HCT116 (cell line): ENCODE data around the gene ENTREP1. TPM values are rescaled to one million over a fixed set of nuclear protein-coding genes. Genes with fewer than 3 reads are reported as not detected.

Experiments used
- ATAC-seq: fragments of 200-7000 bp; cut with Tn5 transposase; 2 replicates; pipeline ENCODE4 v1.9.1; 2020; ENCODE audit warnings: mild to moderate bottlenecking, moderate library complexity
- BruUV-seq: library from RNA; stranded (reverse); fragments of 400-500 nt; replicated peaks from 2 replicates; lab custom pipeline; 2021; lab: Mats Ljungman, UMichigan
- CTCF ChIA-PET: fragments of 300-600 bp; sonication (Branson Sonifier 250); formaldehyde crosslinking; loops from one replicate; lab custom pipeline; 2021; ENCODE audit warnings: antibody characterized with exemption; lab: Charles Lee
- POLR2A ChIA-PET: fragments of 300-600, 350-600 bp; sonication (Branson Sonifier 250); formaldehyde crosslinking; loops from one replicate; lab custom pipeline; 2021; ENCODE audit warnings: antibody characterized with exemption; lab: Charles Lee
- RAD21 ChIA-PET, 2 experiments: fragments of 300-600 bp; sonication (Branson Sonifier 250); formaldehyde crosslinking; loops; one replicate each; lab custom pipeline; 2023; ENCODE audit warnings: low total read pairs in 2 of 2; ENCODE audit not compliant: uncharacterized antibody in 2 of 2, unreplicated experiment in 2 of 2, low non-redundant PET in 1 of 2; lab: Charles Lee
- DNase-seq: peaks from one replicate; pipeline ENCODE4 v3.0.0-alpha.2; 2010; ENCODE audit warnings: low read depth, low spot score
- H2AFZ ChIP-seq: fragments of 200-600 bp; shearing (Covaris generic), sonication (generic); 2 replicates; pipeline ENCODE4 v1.6.1; 2017; ENCODE audit warnings: low read depth, mixed run types, mixed read lengths, antibody characterized with exemption, low read length; ENCODE audit not compliant: poor library complexity, severe bottlenecking
- H3K27ac ChIP-seq: 2 replicates; pipeline ENCODE4 v1.5.1; 2012; ENCODE audit warnings: low read depth, low read length
- H3K27me3 ChIP-seq: fragments of 200-600 bp; sonication (generic); 2 replicates; pipeline ENCODE4 v1.6.1; 2016; ENCODE audit warnings: mixed run types, low read length, mixed read lengths; ENCODE audit not compliant: insufficient read depth
- H3K36me3 ChIP-seq, 2 experiments: fragments of 200-500 bp in 1 of 2; fragments of 200-600 bp in 1 of 2; sonication (Bioruptor generic) in 1 of 2; sonication (generic) in 1 of 2; 2 replicates each; pipeline versions ENCODE4 v1.5.1 to v1.6.1; 2014 to 2016; ENCODE audit warnings: low read length in 2 of 2, inconsistent platforms in 1 of 2, mixed read lengths in 1 of 2, mixed run types in 1 of 2; ENCODE audit not compliant: insufficient read depth in 2 of 2, control insufficient read depth in 1 of 2
- H3K4me1 ChIP-seq, 2 experiments: fragments of 200-600 bp in 1 of 2; sonication (generic) in 1 of 2; 2 replicates each; pipeline versions ENCODE4 v1.5.1 to v1.6.1; 2012 to 2017; ENCODE audit warnings: low read length in 2 of 2, inconsistent platforms in 1 of 2, mild to moderate bottlenecking in 1 of 2, mixed read lengths in 1 of 2, mixed run types in 1 of 2, moderate library complexity in 1 of 2; ENCODE audit not compliant: insufficient read depth in 2 of 2, control insufficient read depth in 1 of 2
- H3K4me2 ChIP-seq: fragments of 200-600 bp; sonication (generic); 2 replicates; pipeline ENCODE4 v1.6.1; 2017; ENCODE audit warnings: mixed run types, low read length, mixed read lengths
- H3K4me3 ChIP-seq, 2 experiments: fragments of 200-600 bp in 1 of 2; sonication (generic) in 1 of 2; replicated peaks in 1 of 2; 2 replicates each; pipeline ENCODE4 v1.5.1; 2011 to 2016; ENCODE audit warnings: low read length in 2 of 2, control low read depth in 1 of 2, low read depth in 1 of 2, mild to moderate bottlenecking in 1 of 2, mixed read lengths in 1 of 2, mixed run types in 1 of 2
- H3K79me2 ChIP-seq: fragments of 200-600 bp; sonication (generic); 2 replicates; pipeline ENCODE4 v1.6.1; 2017; ENCODE audit warnings: mild to moderate bottlenecking, mixed run types, low read length, moderate library complexity, mixed read lengths; ENCODE audit not compliant: insufficient read depth
- H3K9ac ChIP-seq: fragments of 200-600 bp; sonication (generic); 2 replicates; pipeline ENCODE4 v1.6.1; 2016; ENCODE audit warnings: low read length, mixed read lengths
- H3K9me2 ChIP-seq: fragments of 200-600 bp; sonication (generic), shearing (Covaris generic); 2 replicates; pipeline ENCODE4 v1.6.1; 2017; ENCODE audit warnings: mixed run types, mild to moderate bottlenecking, moderate library complexity; ENCODE audit not compliant: insufficient read depth
- H3K9me3 ChIP-seq, 2 experiments: fragments of 200-500 bp in 1 of 2; fragments of 200-600 bp in 1 of 2; sonication (Bioruptor generic) in 1 of 2; sonication (generic) in 1 of 2; 2 replicates each; pipeline ENCODE4 v1.6.1; 2014 to 2017; ENCODE audit warnings: low read length in 2 of 2, mixed read lengths in 2 of 2, inconsistent platforms in 1 of 2, low read depth in 1 of 2, mild to moderate bottlenecking in 1 of 2, mixed run types in 1 of 2, moderate library complexity in 1 of 2; ENCODE audit not compliant: control insufficient read depth in 1 of 2, insufficient read depth in 1 of 2
- H4K20me1 ChIP-seq: fragments of 200-600 bp; sonication (generic), shearing (Covaris generic); 2 replicates; pipeline ENCODE4 v1.6.1; 2017; ENCODE audit warnings: mixed run types, mild to moderate bottlenecking, moderate library complexity; ENCODE audit not compliant: insufficient read depth
- EGR1 ChIP-seq: IDR thresholded peaks from 2 replicates; pipeline ENCODE4 v1.6.1; 2012; ENCODE audit warnings: low read depth
- POLR2A ChIP-seq: IDR thresholded peaks from 2 replicates; pipeline ENCODE4 v1.7.0; 2011; ENCODE audit warnings: borderline replicate concordance; ENCODE audit not compliant: insufficient read depth, insufficient read length; ENCODE audit errors: extremely low read depth
- SRF ChIP-seq: IDR thresholded peaks from 2 replicates; pipeline ENCODE4 v1.6.1; 2012; ENCODE audit warnings: low read depth
- TCF7L2 ChIP-seq: IDR thresholded peaks from 2 replicates; pipeline ENCODE4 v1.7.0; 2011; ENCODE audit warnings: borderline replicate concordance, inconsistent platforms; ENCODE audit not compliant: insufficient read depth, insufficient read length; ENCODE audit errors: extremely low read depth
- YY1 ChIP-seq: IDR thresholded peaks from 2 replicates; pipeline ENCODE4 v1.6.1; 2011; ENCODE audit warnings: low read length, low read depth, moderate library complexity, mild to moderate bottlenecking; ENCODE audit not compliant: insufficient replicate concordance; ENCODE audit errors: extremely low read depth
- ZFX ChIP-seq: fragments of 450-650 bp; IDR thresholded peaks from 2 replicates; pipeline ENCODE4 v1.6.1; 2017
- intact Hi-C: fragments of 100-400 bp; cut with micrococcal nuclease; formaldehyde crosslinking; loops from 2 replicates; pipeline ENCODE4 v1.10.0; 2022
- total RNA-seq: library from RNA; stranded (reverse); gene quantifications from one replicate; pipeline ENCODE4 v1.2.1, GENCODE V29; 2021; ENCODE audit not compliant: unreplicated experiment
- TF ChIP-seq, protein P1 (sequence below): IDR thresholded peaks from 2 replicates; pipeline ENCODE4 v1.6.1; 2012; ENCODE audit warnings: low read depth
- TF ChIP-seq, protein P2 (sequence below): IDR thresholded peaks from 2 replicates; pipeline ENCODE4 v1.6.1; 2012
- TF ChIP-seq, protein P3 (sequence below): IDR thresholded peaks from 2 replicates; pipeline ENCODE4 v1.6.1; 2012

Gene ENTREP1
- total RNA-seq, 1 experiment from 2014 or later, result 1.1 TPM

DNA sequence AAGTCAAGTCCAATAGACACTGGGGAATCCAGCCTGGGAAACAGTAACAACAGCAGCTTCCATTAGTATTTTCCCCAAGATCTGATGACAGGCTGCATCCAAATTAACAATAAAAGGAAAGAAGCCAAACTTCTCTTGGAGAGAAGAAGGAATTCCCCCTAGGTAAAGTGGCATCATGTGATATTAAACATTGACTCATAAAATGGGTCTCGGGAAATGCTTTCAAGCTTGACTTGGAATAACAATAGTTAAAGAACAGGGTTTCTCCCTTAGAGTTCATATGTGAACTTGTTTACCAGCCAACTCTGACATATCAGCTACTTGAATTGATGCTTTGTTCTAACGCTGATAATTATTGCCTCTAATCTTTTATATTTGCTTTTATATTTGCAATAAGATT, 45.4 kb downstream of the ENTREP1 start:
- no peak overlapping the region for H3K4me2 ChIP-seq
- no peak overlapping the region for H3K27ac ChIP-seq
- H2AFZ ChIP-seq, result no peak overlapping the region
- no peaks in the 10 kb centered on the region for H3K79me2 ChIP-seq
- no TSS peak for BruUV-seq
- H3K4me1 ChIP-seq, result no peaks in the 10 kb centered on the region
- H3K9me2 ChIP-seq, result no peaks in the 10 kb centered on the region
- ATAC-seq, result no peak
- no peak for TF ChIP-seq EGR1
- TF ChIP-seq, protein P1, sequence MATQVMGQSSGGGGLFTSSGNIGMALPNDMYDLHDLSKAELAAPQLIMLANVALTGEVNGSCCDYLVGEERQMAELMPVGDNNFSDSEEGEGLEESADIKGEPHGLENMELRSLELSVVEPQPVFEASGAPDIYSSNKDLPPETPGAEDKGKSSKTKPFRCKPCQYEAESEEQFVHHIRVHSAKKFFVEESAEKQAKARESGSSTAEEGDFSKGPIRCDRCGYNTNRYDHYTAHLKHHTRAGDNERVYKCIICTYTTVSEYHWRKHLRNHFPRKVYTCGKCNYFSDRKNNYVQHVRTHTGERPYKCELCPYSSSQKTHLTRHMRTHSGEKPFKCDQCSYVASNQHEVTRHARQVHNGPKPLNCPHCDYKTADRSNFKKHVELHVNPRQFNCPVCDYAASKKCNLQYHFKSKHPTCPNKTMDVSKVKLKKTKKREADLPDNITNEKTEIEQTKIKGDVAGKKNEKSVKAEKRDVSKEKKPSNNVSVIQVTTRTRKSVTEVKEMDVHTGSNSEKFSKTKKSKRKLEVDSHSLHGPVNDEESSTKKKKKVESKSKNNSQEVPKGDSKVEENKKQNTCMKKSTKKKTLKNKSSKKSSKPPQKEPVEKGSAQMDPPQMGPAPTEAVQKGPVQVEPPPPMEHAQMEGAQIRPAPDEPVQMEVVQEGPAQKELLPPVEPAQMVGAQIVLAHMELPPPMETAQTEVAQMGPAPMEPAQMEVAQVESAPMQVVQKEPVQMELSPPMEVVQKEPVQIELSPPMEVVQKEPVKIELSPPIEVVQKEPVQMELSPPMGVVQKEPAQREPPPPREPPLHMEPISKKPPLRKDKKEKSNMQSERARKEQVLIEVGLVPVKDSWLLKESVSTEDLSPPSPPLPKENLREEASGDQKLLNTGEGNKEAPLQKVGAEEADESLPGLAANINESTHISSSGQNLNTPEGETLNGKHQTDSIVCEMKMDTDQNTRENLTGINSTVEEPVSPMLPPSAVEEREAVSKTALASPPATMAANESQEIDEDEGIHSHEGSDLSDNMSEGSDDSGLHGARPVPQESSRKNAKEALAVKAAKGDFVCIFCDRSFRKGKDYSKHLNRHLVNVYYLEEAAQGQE, result no peak
- TF ChIP-seq SRF, result no peak
- H3K27me3 ChIP-seq, result peaks cover 12% of the 10 kb centered on the region; the same call in 1 of the 2 replicates
- POLR2A ChIA-PET, result no interaction called here
- CTCF ChIA-PET, result no interaction called here
- no peaks in the 10 kb centered on the region for H3K9me3 ChIP-seq
- no peak overlapping the region for H3K9ac ChIP-seq
- no peaks in the 10 kb centered on the region for H3K36me3 ChIP-seq
- intact Hi-C loops, result no loop called here
- H3K4me3 ChIP-seq, result no peak overlapping the region
- RAD21 ChIA-PET, result no interaction called here
- no peak for DNase-seq
- no peaks in the 10 kb centered on the region for H4K20me1 ChIP-seq

DNA sequence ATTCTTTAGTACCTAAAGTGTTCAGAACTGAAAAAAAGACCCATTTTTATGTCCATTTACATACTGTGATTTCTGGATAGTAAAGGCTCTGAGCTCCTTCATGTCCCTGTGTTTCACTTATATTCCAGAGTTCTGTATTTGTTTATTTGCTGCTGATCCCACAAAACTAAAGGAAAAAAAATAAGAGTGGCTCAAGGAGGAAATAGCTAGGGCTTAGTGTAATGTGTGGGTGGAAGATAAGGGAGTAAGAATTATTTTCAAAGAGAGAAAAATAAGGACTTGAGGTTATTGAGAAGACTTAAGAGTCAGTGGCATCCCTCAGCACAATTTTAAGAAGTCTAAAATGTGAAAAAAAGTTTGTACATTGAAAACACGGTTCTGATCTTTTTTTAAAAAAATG, 46.0 kb downstream of the ENTREP1 start:
- POLR2A ChIA-PET, result no interaction called here
- no peak overlapping the region for H3K4me3 ChIP-seq
- CTCF ChIA-PET, result no interaction called here
- RAD21 ChIA-PET, result no interaction called here
- no peak for DNase-seq
- H3K9ac ChIP-seq, result no peak overlapping the region
- H2AFZ ChIP-seq, result no peak overlapping the region
- no peaks in the 10 kb centered on the region for H3K9me2 ChIP-seq
- no peaks in the 10 kb centered on the region for H3K79me2 ChIP-seq
- TF ChIP-seq, protein P2, sequence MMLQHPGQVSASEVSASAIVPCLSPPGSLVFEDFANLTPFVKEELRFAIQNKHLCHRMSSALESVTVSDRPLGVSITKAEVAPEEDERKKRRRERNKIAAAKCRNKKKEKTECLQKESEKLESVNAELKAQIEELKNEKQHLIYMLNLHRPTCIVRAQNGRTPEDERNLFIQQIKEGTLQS, result no peak
- no peak for TF ChIP-seq TCF7L2
- TF ChIP-seq ZFX, result no peak
- no peak for TF ChIP-seq YY1
- TF ChIP-seq, protein P3, sequence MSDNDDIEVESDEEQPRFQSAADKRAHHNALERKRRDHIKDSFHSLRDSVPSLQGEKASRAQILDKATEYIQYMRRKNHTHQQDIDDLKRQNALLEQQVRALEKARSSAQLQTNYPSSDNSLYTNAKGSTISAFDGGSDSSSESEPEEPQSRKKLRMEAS, result no peak
- TF ChIP-seq, protein P1, result no peak
- no peak for TF ChIP-seq POLR2A
- H4K20me1 ChIP-seq, result no peaks in the 10 kb centered on the region
- no peak overlapping the region for H3K27ac ChIP-seq
- H3K36me3 ChIP-seq, result no peaks in the 10 kb centered on the region
- intact Hi-C loops, result no loop called here
- H3K27me3 ChIP-seq, result peaks cover 9% of the 10 kb centered on the region; the same call in 1 of the 2 replicates
- H3K4me2 ChIP-seq, result no peak overlapping the region
- no peaks in the 10 kb centered on the region for H3K4me1 ChIP-seq
- no peak for ATAC-seq
- no TSS peak for BruUV-seq
- H3K9me3 ChIP-seq, result no peaks in the 10 kb centered on the region
